ENCODE measurements around the gene UBE2J2. TPM values are rescaled to one million over a fixed set of nuclear protein-coding genes. Genes with fewer than 3 reads are reported as not detected.

UBE2J2 gene
- total RNA-seq, 1 donor from 2014 or later: 25.2 TPM

GRCh38 chr1:1314678-1315335 lies 41.2 kb upstream of the UBE2J2 start:
- Histone ChIP-seq H3K4me1 (peaks cover 3 to 14% of the 10 kb centered on the region in 2 donors), H3K36me3 (peaks cover 60 to 71% of the 10 kb centered on the region in 2 donors), H3K4me3 (no peak overlapping the region), H3K27me3 (no peaks in the 10 kb centered on the region), H3K27ac (no peak overlapping the region), H3K9me3 (no peaks in the 10 kb centered on the region)
- TF ChIP-seq CTCF (IDR thresholded peaks at IDR 0.05): no peak
- intact Hi-C loops (cut with DNase I): no loop called here
- no peak for DNase-seq (ENCODE audit: low spot score in 2 of 2)

GRCh38 chr1:1314237-1314586 lies 40.6 kb upstream of the UBE2J2 start:
- no peak for TF ChIP-seq CTCF (IDR thresholded peaks at IDR 0.05)
- Histone ChIP-seq H3K27ac (no peak overlapping the region), H3K27me3 (no peaks in the 10 kb centered on the region), H3K4me3 (no peak overlapping the region), H3K9me3 (no peaks in the 10 kb centered on the region), H3K4me1 (peaks cover 3 to 20% of the 10 kb centered on the region in 2 donors), H3K36me3 (peaks cover 54 to 67% of the 10 kb centered on the region in 2 donors)
- DNase-seq (ENCODE audit: low spot score in 2 of 2): no peak
- intact Hi-C loops (cut with DNase I): no loop called here

GRCh38 chr1:1313500-1314236 lies 40.0 kb upstream of the UBE2J2 start:
- Histone ChIP-seq H3K9me3 (no peaks in the 10 kb centered on the region), H3K4me1 (peaks cover under 1 to 20% of the 10 kb centered on the region in 2 donors), H3K27me3 (no peaks in the 10 kb centered on the region), H3K27ac (no peak overlapping the region), H3K36me3 (peaks cover 50 to 63% of the 10 kb centered on the region in 2 donors), H3K4me3 (no peak overlapping the region)
- intact Hi-C loops (cut with DNase I): no loop called here
- TF ChIP-seq CTCF (IDR thresholded peaks at IDR 0.05): no peak
- DNase-seq (ENCODE audit: low spot score in 2 of 2): no peak

GRCh38 chr1:1312450-1313314 lies 39.0 kb upstream of the UBE2J2 start:
- H3K4me1 ChIP-seq: peaks cover 0 to 14% of the 10 kb centered on the region in 2 donors
- no peak for TF ChIP-seq CTCF (IDR thresholded peaks at IDR 0.05)
- no peak overlapping the region for H3K27ac ChIP-seq
- peaks cover 50 to 63% of the 10 kb centered on the region in 2 donors for H3K36me3 ChIP-seq
- no peak overlapping the region for H3K4me3 ChIP-seq
- no peaks in the 10 kb centered on the region for H3K9me3 ChIP-seq
- DNase-seq (ENCODE audit: low spot score in 2 of 2): no peak
- intact Hi-C loops (cut with DNase I): no loop called here
- no peaks in the 10 kb centered on the region for H3K27me3 ChIP-seq

- Histone ChIP-seq H3K9me3 (no peaks in the 10 kb centered on the region), H3K36me3 (peaks cover 46 to 60% of the 10 kb centered on the region in 2 donors), H3K27me3 (no peaks in the 10 kb centered on the region), H3K27ac (no peak overlapping the region), H3K4me1 (peaks cover 8 to 23% of the 10 kb centered on the region in 2 donors), H3K4me3 (no peak overlapping the region)
- no peak for DNase-seq (ENCODE audit: low spot score in 2 of 2)
- intact Hi-C loops (cut with DNase I): no loop called here
- no peak for TF ChIP-seq CTCF (IDR thresholded peaks at IDR 0.05)
Observed at GRCh38 chr1:1311107-1312104, 37.8 kb upstream of the UBE2J2 start.
